K562 (cell line): Measurements from ENCODE around the gene REEP3. TPM values are rescaled to one million over a fixed set of nuclear protein-coding genes. Genes with fewer than 3 reads are reported as not detected.

Source experiments
- ATAC-seq: fragments of 200-7000 bp; cut with Tn5 transposase; 3 replicates; pipeline ENCODE4 v1.9.1; 2020; ENCODE audit warnings: moderate library complexity
- BruUV-seq: library from RNA; stranded (reverse); fragments of 400-500 nt; replicated peaks from 2 replicates; lab custom pipeline; 2021; lab: Mats Ljungman, UMichigan
- CTCF ChIA-PET: fragments of 300-600 bp; formaldehyde crosslinking; extraction: SDS; loops from one replicate; lab custom pipeline; 2021; ENCODE audit warnings: low intra/inter-chr PET ratio; lab: Yijun Ruan, JAX
- POLR2A ChIA-PET: fragments of 300-600, 350-650 bp; sonication (Branson Sonifier 250); formaldehyde crosslinking; extraction: SDS; loops from one replicate; lab custom pipeline; 2021; ENCODE audit warnings: antibody characterized with exemption, inconsistent platforms; lab: Yijun Ruan, JAX
- DNase-seq, 4 experiments: peaks; one replicate each; pipeline versions ENCODE4 v3.0.0 to v3.0.0-alpha.2; 2011 to 2018; ENCODE audit warnings: low spot score in 3 of 4, mixed read lengths in 3 of 4; ENCODE audit errors: extremely low read depth in 1 of 4
- FAIRE-seq: peaks from 2 replicates; lab custom pipeline; 2011; peaks lifted over from hg19 to GRCh38; lab: Jason Lieb, UNC
- H2AFZ ChIP-seq: 2 replicates; pipeline ENCODE4 v1.6.0; 2011; ENCODE audit warnings: low read depth, low read length, control low read depth, inconsistent platforms
- H3K27ac ChIP-seq: fragments of 200-600 bp; 3 replicates; pipeline ENCODE4 v1.8.0; 2011; ENCODE audit warnings: low read depth, mild to moderate bottlenecking, control low read depth, inconsistent platforms, low read length, moderate library complexity, mixed read lengths; ENCODE audit errors: extremely low read depth
- H3K27me3 ChIP-seq, 2 experiments: fragments of 300-600 bp in 1 of 2; 2 replicates in 1 of 2; 3 replicates in 1 of 2; pipeline versions ENCODE4 v1.6.0 to v1.8.0; 2011; ENCODE audit warnings: inconsistent platforms in 2 of 2, low read length in 2 of 2, mild to moderate bottlenecking in 1 of 2, mixed read lengths in 1 of 2, moderate library complexity in 1 of 2; ENCODE audit not compliant: control insufficient read depth in 2 of 2, insufficient read depth in 2 of 2
- H3K36me3 ChIP-seq: fragments of 300-600 bp; 3 replicates; pipeline ENCODE4 v1.8.0; 2011; ENCODE audit warnings: mild to moderate bottlenecking, low read length, inconsistent platforms; ENCODE audit not compliant: control insufficient read depth, insufficient read depth
- H3K4me1 ChIP-seq, 2 experiments: fragments of 200-600 bp in 1 of 2; replicated peaks in 1 of 2; 2 replicates in 1 of 2; 3 replicates in 1 of 2; pipeline versions ENCODE4 v1.5.1 to v1.8.0; 2011; ENCODE audit warnings: inconsistent platforms in 2 of 2, low read length in 2 of 2, mild to moderate bottlenecking in 1 of 2, mixed read lengths in 1 of 2, moderate library complexity in 1 of 2; ENCODE audit not compliant: control insufficient read depth in 2 of 2, insufficient read depth in 2 of 2
- H3K4me2 ChIP-seq: 2 replicates; pipeline ENCODE4 v1.6.1; 2011; ENCODE audit warnings: low read length, control low read depth, inconsistent platforms, mixed read lengths; ENCODE audit not compliant: insufficient read depth
- H3K4me3 ChIP-seq: fragments of 200-600 bp; sonication (generic), shearing (Covaris generic); 2 replicates; pipeline ENCODE4 v1.5.1; 2016; ENCODE audit warnings: control low read depth, inconsistent platforms
- H3K79me2 ChIP-seq: fragments of 200-600 bp; 3 replicates; pipeline ENCODE4 v1.8.0; 2011; ENCODE audit warnings: low read length, inconsistent platforms; ENCODE audit not compliant: control insufficient read depth, insufficient read depth
- H3K9ac ChIP-seq, 2 experiments: 2 replicates each; pipeline versions ENCODE4 v1.6.0 to v1.6.1; 2011; ENCODE audit warnings: low read depth in 2 of 2, low read length in 2 of 2, control low read depth in 1 of 2, inconsistent platforms in 1 of 2, mild to moderate bottlenecking in 1 of 2, mixed read lengths in 1 of 2; ENCODE audit not compliant: insufficient read depth in 1 of 2
- H3K9me1 ChIP-seq: one replicate; pipeline ENCODE4 v1.6.0; 2011; ENCODE audit warnings: inconsistent platforms, mild to moderate bottlenecking, low read length, moderate library complexity; ENCODE audit not compliant: control insufficient read depth, insufficient read depth
- H3K9me3 ChIP-seq: replicated peaks from 2 replicates; pipeline ENCODE4 v1.5.1; 2011; ENCODE audit warnings: low read depth, low read length, inconsistent platforms; ENCODE audit not compliant: control insufficient read depth, insufficient read depth
- H4K20me1 ChIP-seq: replicated peaks from 2 replicates; pipeline ENCODE4 v1.6.1; 2011; ENCODE audit warnings: low read length, inconsistent platforms, mixed read lengths; ENCODE audit not compliant: control insufficient read depth, insufficient read depth
- ESRRA ChIP-seq: fragments of 450-650 bp; IDR thresholded peaks from 2 replicates; pipeline ENCODE4 v1.6.1; 2014; ENCODE audit warnings: low read depth, mild to moderate bottlenecking, moderate library complexity, borderline replicate concordance
- GATA2 ChIP-seq: sonication (generic); formaldehyde crosslinking; IDR thresholded peaks from 2 replicates; pipeline ENCODE4 v1.4.0; 2020; ENCODE audit warnings: mild to moderate bottlenecking, missing genetic modification reagents
- HNRNPL ChIP-seq: fragments of 200-400 bp; formaldehyde crosslinking; IDR thresholded peaks from 2 replicates; pipeline ENCODE4 v1.6.1; 2017; ENCODE audit warnings: low read depth, mild to moderate bottlenecking, low read length
- NFIC ChIP-seq: fragments of 450-650 bp; IDR thresholded peaks from 2 replicates; pipeline ENCODE4 v1.6.1; 2017; ENCODE audit warnings: mild to moderate bottlenecking, inconsistent platforms
- OTX1 ChIP-seq: fragments of 450-650 bp; formaldehyde crosslinking; IDR thresholded peaks from 2 replicates; pipeline ENCODE4 v1.4.0; 2022; ENCODE audit warnings: mild to moderate bottlenecking
- POLR2G ChIP-seq: fragments of 200-400 bp; formaldehyde crosslinking; IDR thresholded peaks from 2 replicates; pipeline ENCODE4 v1.6.1; 2017; ENCODE audit warnings: low read depth, mild to moderate bottlenecking, antibody characterized with exemption, low read length, moderate library complexity
- SMARCA4 ChIP-seq: fragments of 450-650 bp; IDR thresholded peaks from 2 replicates; pipeline ENCODE4 v1.6.1; 2016
- TEAD4 ChIP-seq, 2 experiments: sonication (generic) in 1 of 2; formaldehyde crosslinking in 1 of 2; IDR thresholded peaks; 2 replicates each; pipeline versions ENCODE4 v1.6.1 to v1.8.0; 2012 to 2022; ENCODE audit warnings: borderline replicate concordance in 1 of 2, inconsistent platforms in 1 of 2, low read length in 1 of 2, mild to moderate bottlenecking in 1 of 2, missing genetic modification reagents in 1 of 2
- ZBTB1 ChIP-seq: sonication (generic); formaldehyde crosslinking; IDR thresholded peaks from 2 replicates; pipeline ENCODE4 v1.8.1; 2023; ENCODE audit warnings: missing genetic modification reagents, low read depth, mild to moderate bottlenecking, borderline replicate concordance
- ZNF444 ChIP-seq: fragments of 250-450 bp; sonication (Bioruptor Pico); IDR thresholded peaks from 2 replicates; pipeline ENCODE4 v1.4.0; 2020; ENCODE audit warnings: mild to moderate bottlenecking, moderate library complexity
- ZSCAN29 ChIP-seq: fragments of 450-650 bp; IDR thresholded peaks from 2 replicates; pipeline ENCODE4 v1.6.1; 2017
- WGBS: fragments of 100-300 bp; shearing (Covaris generic); methylation state at CpG from one replicate; pipeline ENCODE4 v1.1.6; 2016; ENCODE audit warnings: low coverage, mixed read lengths; ENCODE audit not compliant: insufficient coverage; ENCODE audit errors: missing lambda C conversion rate; 5-methylcytosine and 5-hydroxymethylcytosine counted together
- in situ Hi-C: fragments of 300-500 bp; cut with MboI; formaldehyde crosslinking; loops from 4 replicates; pipeline ENCODE4 v1.15.0; 2018; ENCODE audit warnings: inconsistent platforms, mixed read lengths
- intact Hi-C: fragments of 100-400 bp; cut with micrococcal nuclease; formaldehyde crosslinking; loops from 2 replicates; pipeline ENCODE4 v1.14.2; 2022
- polyA plus RNA-seq, 8 experiments: library from polyadenylated mRNA; depleted of rRNA in 4 of 8; stranded (reverse) in 5 of 8; unstranded in 3 of 8; fragments of >200 nt; fragmentation: Nextera tagmentation in 2 of 8; fragmentation: Illumina TruSeq in 1 of 8; extraction: Ambion mirVana in 2 of 8; extraction: Trizol in 1 of 8; gene quantifications; 2 replicates each; pipeline versions ENCODE4 v1.2.1 to v1.2.3, GENCODE V29; 2011 to 2014; ENCODE audit warnings: inconsistent platforms in 1 of 8, missing spikeins in 1 of 8
- total RNA-seq, 7 experiments: library from RNA; depleted of rRNA in 6 of 7; stranded (reverse); fragments of >200 nt in 6 of 7; fragmentation: Illumina TruSeq in 2 of 7; extraction: Trizol in 2 of 7; gene quantifications; 2 replicates each; pipeline versions ENCODE4 v1.2.1 to v1.2.3, GENCODE V29; 2011 to 2021; ENCODE audit warnings: low replicate concordance in 1 of 7
- TF ChIP-seq, protein P1 (sequence below): fragments of 450-650 bp; IDR thresholded peaks from 2 replicates; pipeline ENCODE4 v1.6.1; 2016; ENCODE audit warnings: low read depth, mild to moderate bottlenecking, moderate library complexity
- TF ChIP-seq, protein P2 (sequence below), 2 experiments: fragments of 450-650 bp in 1 of 2; sonication (generic) in 1 of 2; formaldehyde crosslinking; conservative IDR thresholded peaks; 2 replicates each; pipeline versions ENCODE4 v1.4.0 to v1.8.1; 2020 to 2022; ENCODE audit warnings: mild to moderate bottlenecking in 1 of 2, missing genetic modification reagents in 1 of 2
- TF ChIP-seq, protein P3 (sequence below): fragments of 450-650 bp; IDR thresholded peaks from 2 replicates; pipeline ENCODE4 v1.7.0; 2016; ENCODE audit warnings: borderline replicate concordance

The REEP3 gene
- total and polyA plus RNA-seq, 9 of the 15 experiments (the other 6 are each of a cell fraction or from before 2014, with no cell fraction given): 3.4 to 13.4 (median 9.2) TPM

DNA sequence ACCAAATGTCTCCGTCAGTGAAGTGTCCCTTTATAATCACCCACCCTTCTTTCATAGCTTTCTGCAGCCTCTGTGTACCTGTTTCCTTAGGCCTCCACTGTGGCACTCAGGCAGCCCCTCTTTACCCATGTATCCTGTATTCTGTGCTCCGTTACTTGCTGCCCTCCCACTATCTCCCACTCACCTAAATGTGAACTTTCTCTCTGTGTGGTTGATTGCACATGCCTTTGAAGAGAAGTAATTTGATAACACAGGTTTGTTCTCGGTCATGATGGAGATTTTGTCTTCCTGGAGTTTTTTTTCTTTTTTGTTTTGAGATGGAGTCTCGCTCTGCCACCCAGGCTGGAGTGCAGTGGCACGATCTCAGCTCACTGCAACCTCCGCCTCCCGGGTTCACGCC, 61.5 kb downstream of the REEP3 start:
- Histone ChIP-seq H3K36me3 (no peaks in the 10 kb centered on the region), H3K9ac (no peak overlapping the region), H2AFZ (no peak overlapping the region), H3K4me3 (no peak overlapping the region), H3K4me1 (peaks cover 6 to 11% of the 10 kb centered on the region in 2 experiments; a peak in 4 of 5 replicates), H3K27ac (no peak overlapping the region), H3K9me3 (no peaks in the 10 kb centered on the region), H4K20me1 (no peaks in the 10 kb centered on the region), H3K27me3 (no peaks in the 10 kb centered on the region), H3K79me2 (peaks cover 9% of the 10 kb centered on the region; the same call in 2 of the 3 replicates), H3K9me1 (no peaks in the 10 kb centered on the region), H3K4me2 (no peak overlapping the region)
- DNase-seq: no peak
- TF ChIP-seq, protein P1, sequence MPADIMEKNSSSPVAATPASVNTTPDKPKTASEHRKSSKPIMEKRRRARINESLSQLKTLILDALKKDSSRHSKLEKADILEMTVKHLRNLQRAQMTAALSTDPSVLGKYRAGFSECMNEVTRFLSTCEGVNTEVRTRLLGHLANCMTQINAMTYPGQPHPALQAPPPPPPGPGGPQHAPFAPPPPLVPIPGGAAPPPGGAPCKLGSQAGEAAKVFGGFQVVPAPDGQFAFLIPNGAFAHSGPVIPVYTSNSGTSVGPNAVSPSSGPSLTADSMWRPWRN: no peak
- TF ChIP-seq ESRRA (no peak), ZSCAN29 (no peak), ZBTB1 (no peak)
- 71% methylated on average over 6 of the region's 8 CpGs for WGBS
- ChIA-PET CTCF (no interaction called here), POLR2A (interaction anchor here (1.9 kb wide), 1 partner anchor 10 kb away, joined by 11 read pairs; no protein-coding TSS in a partner anchor)
- ATAC-seq: no peak
- FAIRE-seq: no peak
- no TSS peak for BruUV-seq
- intact Hi-C loops: no loop called here
- in situ Hi-C loops: no loop called here

DNA sequence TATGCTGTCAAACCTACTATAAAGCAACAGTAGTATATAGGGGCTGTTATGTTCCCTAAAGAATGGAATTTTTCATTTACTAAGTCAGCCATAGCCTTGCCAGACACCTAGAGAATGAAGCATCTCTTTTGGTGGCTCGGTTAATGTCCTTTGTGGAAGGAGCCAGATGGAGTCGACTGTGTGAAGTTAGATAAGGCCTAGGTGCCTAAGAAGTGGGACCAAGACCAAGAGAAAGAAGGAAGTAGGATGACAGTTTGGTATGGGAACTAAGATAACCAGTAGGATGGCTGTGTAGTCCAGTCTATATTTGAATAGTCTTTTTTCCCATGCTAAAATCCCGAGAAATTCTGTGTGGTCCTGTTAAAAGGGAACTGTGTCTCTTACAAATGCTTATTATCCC, 62.2 kb downstream of the REEP3 start:
- Histone ChIP-seq H2AFZ (no peak overlapping the region), H3K9me1 (no peaks in the 10 kb centered on the region), H3K27ac (0 out of 3 replicates have a peak overlapping the region, but pooled peaks have one; percentile 42), H3K79me2 (peaks cover 9% of the 10 kb centered on the region; the same call in 2 of the 3 replicates), H3K4me1 (peaks cover 6 to 11% of the 10 kb centered on the region in 2 experiments; a peak in 4 of 5 replicates), H3K4me2 (peak overlapping the region; percentile 25), H3K4me3 (no peak overlapping the region), H3K9me3 (no peaks in the 10 kb centered on the region), H3K27me3 (no peaks in the 10 kb centered on the region), H3K9ac (no peak overlapping the region), H3K36me3 (no peaks in the 10 kb centered on the region), H4K20me1 (no peaks in the 10 kb centered on the region)
- peak; percentile 88 for ATAC-seq
- in situ Hi-C loops (no loop called here), intact Hi-C loops (no loop called here)
- ChIA-PET CTCF (no interaction called here), POLR2A (no interaction called here)
- WGBS: 3% methylated on average over 3 of the region's 3 CpGs
- no TSS peak for BruUV-seq
- peak in 2 of 4 experiments; percentile 77 to 83 for DNase-seq
- FAIRE-seq: peak; percentile 83
- peak; percentile 68 for TF ChIP-seq NFIC
- no peak for TF ChIP-seq HNRNPL
- peak; percentile 76 for TF ChIP-seq GATA2
- TF ChIP-seq, protein P2, sequence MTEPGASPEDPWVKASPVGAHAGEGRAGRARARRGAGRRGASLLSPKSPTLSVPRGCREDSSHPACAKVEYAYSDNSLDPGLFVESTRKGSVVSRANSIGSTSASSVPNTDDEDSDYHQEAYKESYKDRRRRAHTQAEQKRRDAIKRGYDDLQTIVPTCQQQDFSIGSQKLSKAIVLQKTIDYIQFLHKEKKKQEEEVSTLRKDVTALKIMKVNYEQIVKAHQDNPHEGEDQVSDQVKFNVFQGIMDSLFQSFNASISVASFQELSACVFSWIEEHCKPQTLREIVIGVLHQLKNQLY (CRISPR knock-in tag; conservative IDR thresholded peaks at IDR 0.05): no peak
- peak; percentile 80 for TF ChIP-seq SMARCA4
- no peak for TF ChIP-seq OTX1 (CRISPR knock-in tag)
- no peak for TF ChIP-seq ZNF444 (CRISPR knock-in tag)
- no peak for TF ChIP-seq POLR2G
- TF ChIP-seq, protein P3, sequence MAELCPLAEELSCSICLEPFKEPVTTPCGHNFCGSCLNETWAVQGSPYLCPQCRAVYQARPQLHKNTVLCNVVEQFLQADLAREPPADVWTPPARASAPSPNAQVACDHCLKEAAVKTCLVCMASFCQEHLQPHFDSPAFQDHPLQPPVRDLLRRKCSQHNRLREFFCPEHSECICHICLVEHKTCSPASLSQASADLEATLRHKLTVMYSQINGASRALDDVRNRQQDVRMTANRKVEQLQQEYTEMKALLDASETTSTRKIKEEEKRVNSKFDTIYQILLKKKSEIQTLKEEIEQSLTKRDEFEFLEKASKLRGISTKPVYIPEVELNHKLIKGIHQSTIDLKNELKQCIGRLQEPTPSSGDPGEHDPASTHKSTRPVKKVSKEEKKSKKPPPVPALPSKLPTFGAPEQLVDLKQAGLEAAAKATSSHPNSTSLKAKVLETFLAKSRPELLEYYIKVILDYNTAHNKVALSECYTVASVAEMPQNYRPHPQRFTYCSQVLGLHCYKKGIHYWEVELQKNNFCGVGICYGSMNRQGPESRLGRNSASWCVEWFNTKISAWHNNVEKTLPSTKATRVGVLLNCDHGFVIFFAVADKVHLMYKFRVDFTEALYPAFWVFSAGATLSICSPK: no peak
- TF ChIP-seq TEAD4 (IDR thresholded peaks at IDR 0.05; ENCODE audit: low read length): peak; percentile 89
- TF ChIP-seq TEAD4 (CRISPR knock-in tag; IDR thresholded peaks at IDR 0.05; ENCODE audit: borderline replicate concordance): no peak
